ENCODE data around the gene NCAPH2. TPM values are rescaled to one million over a fixed set of nuclear protein-coding genes. Genes with fewer than 3 reads are reported as not detected.

NCAPH2 gene
- total RNA-seq, 1 experiment from 2014 or later, result 86.5 TPM

DNA sequence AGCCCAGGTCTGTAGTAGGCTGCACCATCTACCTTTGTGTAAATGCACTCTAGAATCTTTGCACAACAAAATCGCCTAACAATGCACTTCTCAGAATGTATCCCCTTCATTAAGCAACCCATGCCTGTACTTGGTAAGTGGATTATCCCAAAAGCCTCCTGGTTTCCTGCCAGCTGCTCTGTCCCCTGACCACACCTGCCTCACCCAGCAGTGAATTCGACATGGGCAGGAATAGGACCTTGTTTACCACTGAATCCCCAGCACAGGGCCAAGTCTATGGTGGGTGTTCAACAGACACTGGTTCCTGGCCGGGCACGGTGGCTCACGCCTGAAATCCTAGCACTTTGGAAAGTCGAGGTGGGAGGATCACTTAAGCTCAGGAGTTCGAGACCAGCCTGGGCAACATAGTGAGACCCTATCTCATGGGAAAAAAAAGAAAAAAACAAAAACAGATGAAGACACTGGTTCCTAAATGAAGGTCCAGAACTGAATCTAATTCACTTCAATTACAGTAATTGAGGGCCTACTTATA is 59.8 kb downstream of the NCAPH2 start:
- Histone ChIP-seq H3K36me3 (replicated peaks; ENCODE audit: control insufficient read depth, insufficient read depth, low read length) (no peaks in the 10 kb centered on the region; the same call in 1 of the 2 replicates), H3K27me3 (ENCODE audit: control insufficient read depth, insufficient read depth, low read length) (peaks cover 17% of the 10 kb centered on the region), H3K4me3 (ENCODE audit: insufficient read depth, low read depth, low read length) (no peak overlapping the region)
- DNase-seq, result peak; percentile 22

DNA sequence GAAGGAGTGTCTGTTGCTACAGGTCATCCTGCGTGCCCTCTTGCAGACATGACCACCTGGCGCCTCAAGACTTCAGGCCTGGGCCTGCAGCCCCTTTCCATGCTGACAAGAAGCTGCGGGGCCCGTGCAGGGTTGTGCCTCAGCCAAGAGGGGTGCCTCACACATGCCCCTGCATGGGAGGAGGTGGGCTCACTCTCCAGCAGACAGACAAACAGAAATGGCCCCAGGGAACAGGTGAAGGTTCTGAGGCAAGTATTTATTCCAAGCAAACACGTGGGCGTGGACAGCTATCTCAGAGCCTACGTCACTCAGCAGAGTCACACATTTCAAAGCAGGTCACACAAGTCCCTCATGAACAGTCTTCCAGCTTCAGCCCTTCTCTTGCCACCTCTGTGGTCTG is 60.6 kb downstream of the NCAPH2 start:
- Histone ChIP-seq H3K4me3 (ENCODE audit: insufficient read depth, low read depth, low read length) (no peak overlapping the region), H3K27me3 (ENCODE audit: control insufficient read depth, insufficient read depth, low read length) (peaks cover 10% of the 10 kb centered on the region), H3K36me3 (replicated peaks; ENCODE audit: control insufficient read depth, insufficient read depth, low read length) (no peaks in the 10 kb centered on the region; the same call in 1 of the 2 replicates)
- DNase-seq, result peak; percentile 26

DNA sequence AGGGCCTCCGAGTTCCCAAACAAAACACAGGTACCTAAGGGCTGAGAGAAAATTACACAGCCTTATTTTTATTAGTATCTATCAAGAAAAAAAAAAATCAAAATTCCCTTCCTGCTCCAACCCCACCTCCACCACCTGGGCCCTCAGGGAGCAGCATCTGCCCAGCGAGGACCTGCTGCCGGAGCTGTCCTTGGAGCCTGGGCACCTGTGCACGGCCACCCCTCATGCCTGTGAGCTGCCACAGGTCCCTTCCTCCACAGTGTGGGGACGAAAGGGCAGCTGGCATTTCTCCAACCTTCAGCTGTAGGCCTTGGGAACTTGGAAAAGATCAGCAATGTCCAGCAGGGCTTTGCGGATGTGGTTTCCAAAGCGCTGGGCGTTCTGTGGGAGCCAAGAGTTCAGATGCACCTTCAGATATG is 61.0 kb downstream of the NCAPH2 start:
- H3K4me3 ChIP-seq (ENCODE audit: insufficient read depth, low read depth, low read length), result no peak overlapping the region
- H3K36me3 ChIP-seq (replicated peaks; ENCODE audit: control insufficient read depth, insufficient read depth, low read length), result no peaks in the 10 kb centered on the region; the same call in 1 of the 2 replicates
- DNase-seq, result peak; percentile 23
- H3K27me3 ChIP-seq (ENCODE audit: control insufficient read depth, insufficient read depth, low read length), result peaks cover 8% of the 10 kb centered on the region; the same call in 1 of the 2 replicates

DNA sequence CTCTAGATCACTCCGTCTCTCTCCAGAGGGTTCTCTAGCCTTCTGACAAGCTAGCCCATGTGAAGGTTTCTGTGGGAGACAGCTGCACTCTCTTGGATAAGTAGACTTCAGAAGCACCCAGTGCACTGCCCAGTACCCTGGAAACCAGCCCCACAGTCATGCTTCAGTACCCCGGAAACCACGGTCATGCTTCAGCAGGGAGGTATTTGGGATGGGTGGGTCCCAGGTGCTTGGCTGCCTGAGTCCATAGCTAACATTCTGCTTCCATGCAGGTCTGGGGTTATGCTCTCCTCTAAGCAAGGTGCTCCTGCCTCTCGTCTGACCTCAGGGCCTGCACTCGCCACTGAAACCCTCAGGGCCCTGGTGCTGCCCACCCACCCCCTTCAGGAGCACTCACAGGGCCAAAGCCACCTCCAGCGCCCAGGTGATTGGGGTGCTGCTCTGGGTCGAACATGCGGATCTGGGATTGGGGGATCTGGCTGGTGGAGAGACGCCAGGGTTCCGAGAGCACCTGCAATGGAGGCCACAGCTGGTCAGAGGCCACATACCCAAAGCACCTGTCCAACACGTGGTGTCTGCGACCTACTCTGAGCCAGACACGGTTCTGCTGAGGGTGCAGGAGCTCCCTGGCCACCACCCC is 62.0 kb downstream of the NCAPH2 start:
- H3K27me3 ChIP-seq (ENCODE audit: control insufficient read depth, insufficient read depth, low read length), result peaks cover under 1% of the 10 kb centered on the region; the same call in 1 of the 2 replicates
- H3K36me3 ChIP-seq (replicated peaks; ENCODE audit: control insufficient read depth, insufficient read depth, low read length), result no peaks in the 10 kb centered on the region; the same call in 1 of the 2 replicates
- peak; percentile 37 for DNase-seq
- no peak overlapping the region for H3K4me3 ChIP-seq (ENCODE audit: insufficient read depth, low read depth, low read length)

DNA sequence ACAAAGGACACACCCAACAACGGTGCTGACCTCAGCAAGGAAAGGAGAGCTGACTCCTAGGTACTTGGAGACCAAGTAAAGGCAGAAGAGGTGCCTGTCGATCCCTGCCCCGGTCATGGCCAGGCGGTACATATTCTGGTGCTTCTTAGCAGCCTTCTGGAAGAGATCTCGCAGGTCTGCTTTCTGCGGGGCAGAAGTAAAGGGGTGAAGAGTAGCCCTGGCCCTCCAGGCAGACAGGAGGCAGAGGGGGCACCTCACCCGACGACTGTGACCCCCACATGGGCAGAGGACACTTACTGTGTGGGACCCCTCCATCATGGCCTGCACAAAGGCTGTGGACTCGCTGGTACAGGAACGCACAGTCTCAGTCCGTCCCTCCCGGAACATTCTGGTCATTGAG is 62.8 kb downstream of the NCAPH2 start:
- DNase-seq, result peak; percentile 39
- no peaks in the 10 kb centered on the region for H3K27me3 ChIP-seq (ENCODE audit: control insufficient read depth, insufficient read depth, low read length)
- no peaks in the 10 kb centered on the region; the same call in 1 of the 2 replicates for H3K36me3 ChIP-seq (replicated peaks; ENCODE audit: control insufficient read depth, insufficient read depth, low read length)
- H3K4me3 ChIP-seq (ENCODE audit: insufficient read depth, low read depth, low read length), result no peak overlapping the region

DNA sequence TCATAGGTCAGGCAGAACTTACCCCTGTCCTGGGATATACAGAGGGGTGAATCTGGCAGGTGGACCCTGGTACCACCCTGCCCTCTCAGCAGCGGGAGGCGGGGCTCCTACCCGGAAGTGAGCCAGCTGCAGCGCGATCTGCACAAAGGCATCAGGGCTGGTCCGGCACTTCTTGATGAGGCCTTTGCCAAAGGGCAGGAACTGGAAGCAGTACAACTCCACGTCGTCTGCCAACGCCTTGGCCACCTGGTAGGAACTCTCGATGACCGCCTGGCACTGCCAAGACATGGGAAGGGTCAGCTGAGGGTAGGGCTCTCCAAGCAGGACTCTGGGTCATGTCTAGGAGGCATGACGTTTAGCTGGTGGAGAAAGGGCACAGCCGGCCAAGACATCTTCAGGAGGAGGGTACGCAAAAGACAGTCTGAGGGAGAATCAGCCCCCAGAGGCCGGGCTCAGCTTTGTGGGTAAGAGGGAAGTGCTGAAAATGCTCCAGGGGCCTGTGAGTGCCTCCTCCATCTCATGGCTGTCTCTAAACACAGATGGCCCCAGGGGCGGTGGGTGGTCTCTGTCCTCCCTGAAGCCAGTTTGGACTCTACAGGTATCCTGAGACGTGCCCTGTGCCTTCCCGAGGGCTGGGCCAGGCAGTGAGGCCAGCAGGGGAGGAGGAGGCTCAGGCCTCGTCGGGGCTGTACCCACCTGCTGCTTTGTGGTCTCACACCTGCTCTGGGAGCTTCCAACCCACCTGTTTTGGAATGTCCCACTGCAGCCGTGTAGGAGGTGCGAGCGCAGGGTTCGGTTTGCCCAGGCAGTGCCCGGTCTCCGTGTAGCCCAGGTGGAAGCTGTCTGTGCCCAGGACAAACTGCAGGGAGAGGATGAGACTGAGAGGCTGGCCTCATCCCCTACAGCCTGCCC is 63.5 kb downstream of the NCAPH2 start:
- no peaks in the 10 kb centered on the region for H3K27me3 ChIP-seq (ENCODE audit: control insufficient read depth, insufficient read depth, low read length)
- no peaks in the 10 kb centered on the region; the same call in 1 of the 2 replicates for H3K36me3 ChIP-seq (replicated peaks; ENCODE audit: control insufficient read depth, insufficient read depth, low read length)
- no peak overlapping the region for H3K4me3 ChIP-seq (ENCODE audit: insufficient read depth, low read depth, low read length)
- peak; percentile 40 for DNase-seq

DNA sequence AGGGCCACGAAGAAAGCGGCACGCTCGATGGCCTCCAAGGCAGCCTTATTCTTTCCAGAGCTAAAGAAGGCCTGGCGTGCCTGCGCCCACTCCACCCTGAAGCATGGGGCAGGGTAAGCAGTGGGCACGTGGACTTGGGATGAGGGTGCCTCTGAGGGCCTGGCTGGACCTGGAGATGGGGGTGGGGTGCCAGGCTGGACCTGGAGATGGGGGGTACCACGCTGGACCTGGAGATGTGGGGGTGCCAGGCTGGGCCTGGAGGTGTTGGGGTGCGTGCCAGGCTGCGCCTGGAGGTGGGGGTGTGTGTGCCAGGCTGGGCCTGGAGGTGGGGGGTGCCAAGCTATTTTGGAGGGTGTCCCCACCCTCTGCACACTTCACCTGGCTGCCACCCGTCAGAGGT is 64.9 kb downstream of the NCAPH2 start:
- Histone ChIP-seq H3K36me3 (replicated peaks; ENCODE audit: control insufficient read depth, insufficient read depth, low read length) (no peaks in the 10 kb centered on the region; the same call in 1 of the 2 replicates), H3K4me3 (ENCODE audit: insufficient read depth, low read depth, low read length) (no peak overlapping the region), H3K27me3 (ENCODE audit: control insufficient read depth, insufficient read depth, low read length) (no peaks in the 10 kb centered on the region)
- DNase-seq, result peak; percentile 36

DNA sequence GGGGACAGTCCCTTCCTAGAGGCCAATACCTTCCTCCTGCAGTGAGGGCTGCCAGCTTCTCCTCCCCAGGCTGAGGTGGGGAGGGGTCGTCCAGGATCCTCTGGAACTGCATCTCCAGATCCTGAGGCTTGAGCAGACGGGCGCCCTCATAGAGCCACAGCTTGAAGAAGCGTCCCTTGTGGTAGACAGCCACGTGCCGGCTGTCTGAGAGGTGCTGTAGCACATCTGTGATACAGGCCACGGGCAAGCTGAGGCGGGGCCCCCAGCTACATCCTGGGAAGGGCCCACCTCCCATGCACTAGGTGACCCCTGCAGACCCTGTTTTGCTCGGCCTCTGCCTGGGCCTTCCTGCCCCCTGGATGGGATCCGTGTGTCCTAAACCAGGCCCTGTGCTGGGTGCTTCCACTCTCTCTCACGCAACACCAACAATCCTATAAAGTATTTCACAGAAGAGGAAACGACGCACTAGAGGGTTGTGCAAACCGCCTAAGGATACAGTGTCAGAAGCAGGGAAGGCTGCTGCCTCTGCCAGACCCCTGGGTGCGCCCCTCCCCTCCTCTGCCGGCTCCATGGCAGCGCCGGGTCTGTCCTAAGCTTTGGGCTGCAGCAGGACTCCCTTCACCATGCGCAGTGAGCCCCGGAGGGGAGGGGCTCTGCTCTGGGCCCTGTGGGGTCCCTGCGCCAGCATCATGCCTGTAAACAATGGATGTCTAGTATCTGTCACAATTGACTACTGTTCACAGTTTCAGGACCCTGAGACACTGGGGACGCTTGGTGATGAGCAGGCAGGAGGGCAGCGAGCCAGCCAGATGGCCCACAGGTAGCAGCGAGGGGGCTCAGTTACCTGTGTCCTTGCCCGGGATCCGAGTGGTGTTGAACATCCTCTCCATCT is 65.7 kb downstream of the NCAPH2 start:
- Histone ChIP-seq H3K4me3 (ENCODE audit: insufficient read depth, low read depth, low read length) (no peak overlapping the region), H3K27me3 (ENCODE audit: control insufficient read depth, insufficient read depth, low read length) (no peaks in the 10 kb centered on the region), H3K36me3 (replicated peaks; ENCODE audit: control insufficient read depth, insufficient read depth, low read length) (no peaks in the 10 kb centered on the region; the same call in 1 of the 2 replicates)
- DNase-seq, result peak; percentile 46

DNA sequence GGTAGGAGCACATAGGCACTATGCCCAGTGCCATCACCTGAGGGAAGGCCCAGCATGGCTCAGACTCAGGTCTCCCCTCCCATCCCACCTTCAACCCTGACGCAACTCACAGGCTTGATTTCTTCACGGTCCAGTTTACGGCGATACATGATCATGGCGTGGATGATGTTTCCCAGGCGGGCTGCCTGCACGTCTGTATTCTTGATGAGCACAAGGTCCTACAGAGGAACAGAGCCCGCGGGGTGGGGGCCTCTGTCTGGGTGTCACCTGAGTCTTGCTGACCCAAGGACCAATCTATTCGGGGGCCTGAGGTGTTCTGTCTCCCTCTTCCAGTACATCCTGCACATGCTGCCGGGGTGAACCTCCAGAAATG is 66.3 kb downstream of the NCAPH2 start:
- DNase-seq, result peak; percentile 32
- Histone ChIP-seq H3K36me3 (replicated peaks; ENCODE audit: control insufficient read depth, insufficient read depth, low read length) (no peaks in the 10 kb centered on the region; the same call in 1 of the 2 replicates), H3K27me3 (ENCODE audit: control insufficient read depth, insufficient read depth, low read length) (no peaks in the 10 kb centered on the region), H3K4me3 (ENCODE audit: insufficient read depth, low read depth, low read length) (no peak overlapping the region)

Other genes starting within 250 kb of the NCAPH2 start
- gene MAPK12, start 246.5 kb upstream of the NCAPH2 start, total RNA-seq (2014; rRNA removed; shearing (Covaris generic)), result 21.2 and 23.8 TPM in 2 replicates
- gene MAPK11, start 237.8 kb upstream of the NCAPH2 start, total RNA-seq (2014; rRNA removed; shearing (Covaris generic)), result 1.4 and 2.4 TPM in 2 replicates
- gene PLXNB2, start 200.6 kb upstream of the NCAPH2 start, total RNA-seq (2014; rRNA removed; shearing (Covaris generic)), result 33.4 and 39.8 TPM in 2 replicates
- 0.52 and 1.1 TPM in 2 replicates for gene DENND6B, start 181.2 kb upstream of the NCAPH2 start, total RNA-seq (2014; rRNA removed; shearing (Covaris generic))
- 47.0 and 48.7 TPM in 2 replicates for gene PPP6R2, start 164.9 kb upstream of the NCAPH2 start, total RNA-seq (2014; rRNA removed; shearing (Covaris generic))
- 53.8 and 64.4 TPM in 2 replicates for gene SBF1, start 33.2 kb upstream of the NCAPH2 start, total RNA-seq (2014; rRNA removed; shearing (Covaris generic))
- gene ADM2, start 26.7 kb upstream of the NCAPH2 start, total RNA-seq (2014; rRNA removed; shearing (Covaris generic)), result 3.0 and 3.2 TPM in 2 replicates
- gene MIOX, start 21.4 kb upstream of the NCAPH2 start, total RNA-seq (2014; rRNA removed; shearing (Covaris generic)), result not detected in 2 replicates
- gene LMF2, start 522 bp upstream of the NCAPH2 start, total RNA-seq (2014; rRNA removed; shearing (Covaris generic)), result 19.0 and 28.1 TPM in 2 replicates
- gene SCO2, start 17.4 kb downstream of the NCAPH2 start, total RNA-seq (2014; rRNA removed; shearing (Covaris generic)), result 1.2 TPM in 1 of 2 replicates, not detected in the other
- 0.55 and 1.1 TPM in 2 replicates for gene TYMP, start 21.8 kb downstream of the NCAPH2 start, total RNA-seq (2014; rRNA removed; shearing (Covaris generic))
- gene KLHDC7B, start 37.7 kb downstream of the NCAPH2 start, total RNA-seq (2014; rRNA removed; shearing (Covaris generic)), result not detected in 2 replicates
- not detected in 2 replicates for gene SYCE3, start 54.7 kb downstream of the NCAPH2 start, total RNA-seq (2014; rRNA removed; shearing (Covaris generic))
- 24.0 and 27.6 TPM in 2 replicates for gene CPT1B, start 70.2 kb downstream of the NCAPH2 start, total RNA-seq (2014; rRNA removed; shearing (Covaris generic))
- 42.1 and 54.5 TPM in 2 replicates for gene CHKB, start 74.6 kb downstream of the NCAPH2 start, total RNA-seq (2014; rRNA removed; shearing (Covaris generic))
- gene MAPK8IP2, start 92.6 kb downstream of the NCAPH2 start, total RNA-seq (2014; rRNA removed; shearing (Covaris generic)), result 1.7 and 3.4 TPM in 2 replicates
- 9.5 and 11.3 TPM in 2 replicates for gene ARSA, start 119.9 kb downstream of the NCAPH2 start, total RNA-seq (2014; rRNA removed; shearing (Covaris generic))
- gene SHANK3, start 164.6 kb downstream of the NCAPH2 start, total RNA-seq (2014; rRNA removed; shearing (Covaris generic)), result 1.8 and 2.1 TPM in 2 replicates
- gene ACR, start 230.0 kb downstream of the NCAPH2 start, total RNA-seq (2014; rRNA removed; shearing (Covaris generic)), result 0.07 TPM in 1 of 2 replicates, not detected in the other